ENCODE measurements around the gene KRTAP10-4. TPM values are rescaled to one million over a fixed set of nuclear protein-coding genes. Genes with fewer than 3 reads are reported as not detected.

The KRTAP10-4 gene
- total RNA-seq, 1 donor: not detected

GRCh38 chr21:44615911-44616590 lies 42.5 kb downstream of the KRTAP10-4 start:
- no peak for DNase-seq (ENCODE audit: low read depth)
- no peak overlapping the region for H3K4me3 ChIP-seq (ENCODE audit: low read depth, low read length)
- no peak for TF ChIP-seq CTCF (IDR thresholded peaks at IDR 0.05; ENCODE audit: insufficient read depth, low read depth, low read length)

- no peak for TF ChIP-seq CTCF (IDR thresholded peaks at IDR 0.05; ENCODE audit: insufficient read depth, low read depth, low read length)
- DNase-seq (ENCODE audit: low read depth): no peak
- H3K4me3 ChIP-seq (ENCODE audit: low read depth, low read length): no peak overlapping the region
These were observed 43.0 kb downstream of the KRTAP10-4 start for GRCh38 chr21:44616591-44616926.

- no peak overlapping the region for H3K4me3 ChIP-seq (ENCODE audit: low read depth, low read length)
- TF ChIP-seq CTCF (IDR thresholded peaks at IDR 0.05; ENCODE audit: insufficient read depth, low read depth, low read length): no peak
- DNase-seq (ENCODE audit: low read depth): no peak
These were observed 43.6 kb downstream of the KRTAP10-4 start for GRCh38 chr21:44617071-44617501.

GRCh38 chr21:44618504-44618903 lies 45.0 kb downstream of the KRTAP10-4 start:
- no peak for TF ChIP-seq CTCF (IDR thresholded peaks at IDR 0.05; ENCODE audit: insufficient read depth, low read depth, low read length)
- no peak for DNase-seq (ENCODE audit: low read depth)
- H3K4me3 ChIP-seq (ENCODE audit: low read depth, low read length): no peak overlapping the region

- TF ChIP-seq CTCF (IDR thresholded peaks at IDR 0.05; ENCODE audit: insufficient read depth, low read depth, low read length): no peak
- no peak overlapping the region for H3K4me3 ChIP-seq (ENCODE audit: low read depth, low read length)
- no peak for DNase-seq (ENCODE audit: low read depth)
These were observed 45.4 kb downstream of the KRTAP10-4 start for GRCh38 chr21:44618909-44619308.

GRCh38 chr21:44619886-44620285 lies 46.4 kb downstream of the KRTAP10-4 start:
- TF ChIP-seq CTCF (IDR thresholded peaks at IDR 0.05; ENCODE audit: insufficient read depth, low read depth, low read length): no peak
- no peak overlapping the region for H3K4me3 ChIP-seq (ENCODE audit: low read depth, low read length)
- DNase-seq (ENCODE audit: low read depth): no peak

GRCh38 chr21:44623575-44623974 lies 50.0 kb downstream of the KRTAP10-4 start:
- no peak for TF ChIP-seq CTCF (IDR thresholded peaks at IDR 0.05; ENCODE audit: insufficient read depth, low read depth, low read length)
- no peak for DNase-seq (ENCODE audit: low read depth)
- H3K4me3 ChIP-seq (ENCODE audit: low read depth, low read length): no peak overlapping the region
